ENCODE data around the gene ZNF80.

DNA sequence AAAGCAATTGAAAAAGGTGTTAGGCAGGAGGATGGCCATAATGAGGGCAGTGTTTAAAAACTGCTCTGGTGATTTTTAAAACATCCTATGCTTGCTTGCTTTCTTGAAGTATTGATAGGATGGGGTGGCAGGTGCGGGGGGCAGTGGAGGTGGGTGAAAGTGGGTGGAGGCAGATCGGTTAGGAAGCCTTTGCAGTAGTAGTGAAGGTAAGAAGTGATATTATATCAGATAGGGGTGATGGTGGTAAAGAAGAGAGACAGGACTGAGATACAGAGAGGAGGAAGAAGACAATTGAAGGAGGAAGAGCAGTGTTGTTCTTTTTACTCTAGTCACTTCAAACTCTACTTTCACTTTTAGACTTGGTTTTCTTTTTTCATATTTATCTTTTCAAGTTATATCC, 11.1 kb downstream of the ZNF80 start:
- TF ChIP-seq, protein P1, sequence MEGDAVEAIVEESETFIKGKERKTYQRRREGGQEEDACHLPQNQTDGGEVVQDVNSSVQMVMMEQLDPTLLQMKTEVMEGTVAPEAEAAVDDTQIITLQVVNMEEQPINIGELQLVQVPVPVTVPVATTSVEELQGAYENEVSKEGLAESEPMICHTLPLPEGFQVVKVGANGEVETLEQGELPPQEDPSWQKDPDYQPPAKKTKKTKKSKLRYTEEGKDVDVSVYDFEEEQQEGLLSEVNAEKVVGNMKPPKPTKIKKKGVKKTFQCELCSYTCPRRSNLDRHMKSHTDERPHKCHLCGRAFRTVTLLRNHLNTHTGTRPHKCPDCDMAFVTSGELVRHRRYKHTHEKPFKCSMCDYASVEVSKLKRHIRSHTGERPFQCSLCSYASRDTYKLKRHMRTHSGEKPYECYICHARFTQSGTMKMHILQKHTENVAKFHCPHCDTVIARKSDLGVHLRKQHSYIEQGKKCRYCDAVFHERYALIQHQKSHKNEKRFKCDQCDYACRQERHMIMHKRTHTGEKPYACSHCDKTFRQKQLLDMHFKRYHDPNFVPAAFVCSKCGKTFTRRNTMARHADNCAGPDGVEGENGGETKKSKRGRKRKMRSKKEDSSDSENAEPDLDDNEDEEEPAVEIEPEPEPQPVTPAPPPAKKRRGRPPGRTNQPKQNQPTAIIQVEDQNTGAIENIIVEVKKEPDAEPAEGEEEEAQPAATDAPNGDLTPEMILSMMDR (IDR thresholded peaks at IDR 0.05) = no peak
- TF ChIP-seq POLR2A (IDR thresholded peaks at IDR 0.05; ENCODE audit: low read length) = no peak
- TF ChIP-seq, protein P2, sequence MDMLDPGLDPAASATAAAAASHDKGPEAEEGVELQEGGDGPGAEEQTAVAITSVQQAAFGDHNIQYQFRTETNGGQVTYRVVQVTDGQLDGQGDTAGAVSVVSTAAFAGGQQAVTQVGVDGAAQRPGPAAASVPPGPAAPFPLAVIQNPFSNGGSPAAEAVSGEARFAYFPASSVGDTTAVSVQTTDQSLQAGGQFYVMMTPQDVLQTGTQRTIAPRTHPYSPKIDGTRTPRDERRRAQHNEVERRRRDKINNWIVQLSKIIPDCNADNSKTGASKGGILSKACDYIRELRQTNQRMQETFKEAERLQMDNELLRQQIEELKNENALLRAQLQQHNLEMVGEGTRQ (IDR thresholded peaks at IDR 0.05) = no peak
- TF ChIP-seq MAFK (IDR thresholded peaks at IDR 0.05; ENCODE audit: partially characterized antibody) = no peak
- no peak for TF ChIP-seq CEBPB (IDR thresholded peaks at IDR 0.05)
- no peak for TF ChIP-seq CHD2 (IDR thresholded peaks at IDR 0.05; ENCODE audit: low read length, partially characterized antibody)
- TF ChIP-seq, protein P3, sequence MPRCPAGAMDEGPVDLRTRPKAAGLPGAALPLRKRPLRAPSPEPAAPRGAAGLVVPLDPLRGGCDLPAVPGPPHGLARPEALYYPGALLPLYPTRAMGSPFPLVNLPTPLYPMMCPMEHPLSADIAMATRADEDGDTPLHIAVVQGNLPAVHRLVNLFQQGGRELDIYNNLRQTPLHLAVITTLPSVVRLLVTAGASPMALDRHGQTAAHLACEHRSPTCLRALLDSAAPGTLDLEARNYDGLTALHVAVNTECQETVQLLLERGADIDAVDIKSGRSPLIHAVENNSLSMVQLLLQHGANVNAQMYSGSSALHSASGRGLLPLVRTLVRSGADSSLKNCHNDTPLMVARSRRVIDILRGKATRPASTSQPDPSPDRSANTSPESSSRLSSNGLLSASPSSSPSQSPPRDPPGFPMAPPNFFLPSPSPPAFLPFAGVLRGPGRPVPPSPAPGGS (IDR thresholded peaks at IDR 0.05) = no peak
- TF ChIP-seq, protein P4, sequence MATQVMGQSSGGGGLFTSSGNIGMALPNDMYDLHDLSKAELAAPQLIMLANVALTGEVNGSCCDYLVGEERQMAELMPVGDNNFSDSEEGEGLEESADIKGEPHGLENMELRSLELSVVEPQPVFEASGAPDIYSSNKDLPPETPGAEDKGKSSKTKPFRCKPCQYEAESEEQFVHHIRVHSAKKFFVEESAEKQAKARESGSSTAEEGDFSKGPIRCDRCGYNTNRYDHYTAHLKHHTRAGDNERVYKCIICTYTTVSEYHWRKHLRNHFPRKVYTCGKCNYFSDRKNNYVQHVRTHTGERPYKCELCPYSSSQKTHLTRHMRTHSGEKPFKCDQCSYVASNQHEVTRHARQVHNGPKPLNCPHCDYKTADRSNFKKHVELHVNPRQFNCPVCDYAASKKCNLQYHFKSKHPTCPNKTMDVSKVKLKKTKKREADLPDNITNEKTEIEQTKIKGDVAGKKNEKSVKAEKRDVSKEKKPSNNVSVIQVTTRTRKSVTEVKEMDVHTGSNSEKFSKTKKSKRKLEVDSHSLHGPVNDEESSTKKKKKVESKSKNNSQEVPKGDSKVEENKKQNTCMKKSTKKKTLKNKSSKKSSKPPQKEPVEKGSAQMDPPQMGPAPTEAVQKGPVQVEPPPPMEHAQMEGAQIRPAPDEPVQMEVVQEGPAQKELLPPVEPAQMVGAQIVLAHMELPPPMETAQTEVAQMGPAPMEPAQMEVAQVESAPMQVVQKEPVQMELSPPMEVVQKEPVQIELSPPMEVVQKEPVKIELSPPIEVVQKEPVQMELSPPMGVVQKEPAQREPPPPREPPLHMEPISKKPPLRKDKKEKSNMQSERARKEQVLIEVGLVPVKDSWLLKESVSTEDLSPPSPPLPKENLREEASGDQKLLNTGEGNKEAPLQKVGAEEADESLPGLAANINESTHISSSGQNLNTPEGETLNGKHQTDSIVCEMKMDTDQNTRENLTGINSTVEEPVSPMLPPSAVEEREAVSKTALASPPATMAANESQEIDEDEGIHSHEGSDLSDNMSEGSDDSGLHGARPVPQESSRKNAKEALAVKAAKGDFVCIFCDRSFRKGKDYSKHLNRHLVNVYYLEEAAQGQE (IDR thresholded peaks at IDR 0.05) = no peak
